Measurements from ENCODE around the gene OR10D3. TPM values are rescaled to one million over a fixed set of nuclear protein-coding genes. Genes with fewer than 3 reads are reported as not detected.

OR10D3 gene
- total and polyA plus RNA-seq, 2 donors (not counting 1 experiment from before 2014, with no cell fraction given) = not detected

GRCh38 chr11:124214027-124214426, 30.9 kb downstream of the OR10D3 start:
- H3K4me3 Mint-ChIP-seq = no peak overlapping the region
- ChIA-PET CTCF (interaction anchor here (0.6 kb wide), 1 partner anchor 12 kb away, joined by 4 read pairs; no protein-coding TSS in a partner anchor), POLR2A (no interaction called here)
- H3K4me2 ChIP-seq (replicated peaks; ENCODE audit: low read depth, low read length, poor library complexity, severe bottlenecking) = no peak overlapping the region
- no peaks in the 10 kb centered on the region for H3K36me3 ChIP-seq (replicated peaks in 1 of 2; ENCODE audit: control extremely low read depth in 1 of 2, control insufficient read depth in 1 of 2, extremely low read depth in 1 of 2, insufficient read depth in 2 of 2, low read length in 1 of 2)
- no peak for TF ChIP-seq EZH2 (IDR thresholded peaks at IDR 0.05; ENCODE audit: borderline replicate concordance, insufficient read depth, low read depth, low read length, poor library complexity, severe bottlenecking)
- no peak for TF ChIP-seq CTCF (IDR thresholded peaks at IDR 0.05)
- no peak overlapping the region for H3K27ac ChIP-seq (ENCODE audit: low read length in 2 of 2)
- intact Hi-C loops (cut with micrococcal nuclease) = no loop called here
- no peak overlapping the region for H3K9ac ChIP-seq (ENCODE audit: low read length)
- WGBS (ENCODE audit: insufficient coverage) = no CpG with 5 or more reads among the region's 3 CpGs
- no peak overlapping the region for H2AFZ ChIP-seq (ENCODE audit: insufficient read depth, low read depth, low read length, poor library complexity, severe bottlenecking)
- H3K27me3 Mint-ChIP-seq = no peaks in the 10 kb centered on the region
- no peak for ATAC-seq (ENCODE audit: low read depth)
- no peaks in the 10 kb centered on the region for H3K27me3 ChIP-seq (replicated peaks in 1 of 4; ENCODE audit: control extremely low read depth in 1 of 4, control insufficient read depth in 3 of 4, insufficient read depth in 4 of 4, low read length in 3 of 4)
- H3K27ac Mint-ChIP-seq = no peak overlapping the region
- H3K9me3 ChIP-seq (ENCODE audit: control extremely low read depth in 1 of 3, control insufficient read depth in 2 of 3, insufficient read depth in 1 of 3, low read length in 2 of 3) = no peaks in the 10 kb centered on the region
- no peaks in the 10 kb centered on the region for H3K4me1 Mint-ChIP-seq
- no peak for DNase-seq
- no peaks in the 10 kb centered on the region for H3K79me2 ChIP-seq (ENCODE audit: control insufficient read depth, insufficient read depth, low read length)
- H4K20me1 ChIP-seq (ENCODE audit: control insufficient read depth, insufficient read depth, low read length, poor library complexity, severe bottlenecking) = no peaks in the 10 kb centered on the region
- H3K9me3 Mint-ChIP-seq (ENCODE audit: insufficient read depth) = no peaks in the 10 kb centered on the region
- no peaks in the 10 kb centered on the region for H3K4me1 ChIP-seq (ENCODE audit: control insufficient read depth in 2 of 2, insufficient read depth in 2 of 2, low read length in 2 of 2)
- H3K4me3 ChIP-seq (ENCODE audit: control extremely low read depth in 1 of 5, extremely low read depth in 1 of 5, insufficient read depth in 1 of 5, low read depth in 2 of 5, low read length in 4 of 5) = no peak overlapping the region

GRCh38 chr11:124219126-124219525, 36.0 kb downstream of the OR10D3 start:
- Histone ChIP-seq H3K9me3 (ENCODE audit: control extremely low read depth in 1 of 3, control insufficient read depth in 2 of 3, insufficient read depth in 1 of 3, low read length in 2 of 3) (no peaks in the 10 kb centered on the region), H2AFZ (ENCODE audit: insufficient read depth, low read depth, low read length, poor library complexity, severe bottlenecking) (no peak overlapping the region), H3K4me2 (replicated peaks; ENCODE audit: low read depth, low read length, poor library complexity, severe bottlenecking) (no peak overlapping the region), H3K79me2 (ENCODE audit: control insufficient read depth, insufficient read depth, low read length) (no peaks in the 10 kb centered on the region), H3K27me3 (replicated peaks in 1 of 4; ENCODE audit: control extremely low read depth in 1 of 4, control insufficient read depth in 3 of 4, insufficient read depth in 4 of 4, low read length in 3 of 4) (no peaks in the 10 kb centered on the region), H4K20me1 (ENCODE audit: control insufficient read depth, insufficient read depth, low read length, poor library complexity, severe bottlenecking) (no peaks in the 10 kb centered on the region), H3K27ac (ENCODE audit: low read length in 2 of 2) (no peak overlapping the region), H3K36me3 (replicated peaks in 1 of 2; ENCODE audit: control extremely low read depth in 1 of 2, control insufficient read depth in 1 of 2, extremely low read depth in 1 of 2, insufficient read depth in 2 of 2, low read length in 1 of 2) (no peaks in the 10 kb centered on the region), H3K9ac (ENCODE audit: low read length) (no peak overlapping the region), H3K4me1 (ENCODE audit: control insufficient read depth in 2 of 2, insufficient read depth in 2 of 2, low read length in 2 of 2) (no peaks in the 10 kb centered on the region), H3K4me3 (ENCODE audit: control extremely low read depth in 1 of 5, extremely low read depth in 1 of 5, insufficient read depth in 1 of 5, low read depth in 2 of 5, low read length in 4 of 5) (no peak overlapping the region)
- no peak for ATAC-seq (ENCODE audit: low read depth)
- CTCF ChIA-PET = no interaction called here
- Mint-ChIP-seq H3K4me1 (no peaks in the 10 kb centered on the region), H3K27ac (no peak overlapping the region), H3K27me3 (no peaks in the 10 kb centered on the region), H3K9me3 (ENCODE audit: insufficient read depth) (no peaks in the 10 kb centered on the region), H3K4me3 (no peak overlapping the region)
- no peak for DNase-seq
- intact Hi-C loops (cut with micrococcal nuclease) = no loop called here
- no peak for TF ChIP-seq EZH2 (IDR thresholded peaks at IDR 0.05; ENCODE audit: borderline replicate concordance, insufficient read depth, low read depth, low read length, poor library complexity, severe bottlenecking)
- no peak for TF ChIP-seq CTCF (IDR thresholded peaks at IDR 0.05)
- POLR2A ChIA-PET = no interaction called here

Measured in B cell (primary cell).